DND-41 (cell line): ENCODE results near the gene FLAD1.

ENCODE experiments used
- ATAC-seq: fragments of 200-7000 bp; cut with Tn5 transposase; 3 replicates; pipeline ENCODE4 v1.9.1; 2021; ENCODE audit warnings: low read depth; ENCODE audit not compliant: insufficient read depth
- DNase-seq: peaks from one replicate; pipeline ENCODE4 v3.0.0-alpha.2; 2020
- H2AFZ ChIP-seq: 2 replicates; pipeline ENCODE4 v1.6.0; 2012; ENCODE audit warnings: low read depth, low read length
- H3K27ac ChIP-seq: 2 replicates; pipeline ENCODE4 v1.5.1; 2012; ENCODE audit warnings: low read length, inconsistent platforms
- H3K27me3 ChIP-seq: fragments of 200-600 bp; sonication (generic); 2 replicates; pipeline ENCODE4 v1.6.0; 2012; ENCODE audit warnings: low read length, mild to moderate bottlenecking, inconsistent platforms; ENCODE audit not compliant: insufficient read depth, poor library complexity
- H3K36me3 ChIP-seq: 2 replicates; pipeline ENCODE4 v1.5.1; 2012; ENCODE audit warnings: low read length, inconsistent platforms; ENCODE audit not compliant: insufficient read depth
- H3K4me1 ChIP-seq: 2 replicates; pipeline ENCODE4 v1.5.1; 2012; ENCODE audit warnings: mild to moderate bottlenecking, low read length; ENCODE audit not compliant: insufficient read depth
- H3K4me2 ChIP-seq: 2 replicates; pipeline ENCODE4 v1.6.0; 2012; ENCODE audit warnings: mild to moderate bottlenecking, moderate library complexity, low read length, inconsistent platforms; ENCODE audit not compliant: insufficient read depth
- H3K4me3 ChIP-seq, 2 experiments: fragments of 200-600 bp in 1 of 2; shearing (Covaris generic) in 1 of 2; 2 replicates each; pipeline ENCODE4 v1.5.1; 2012 to 2016; ENCODE audit warnings: inconsistent platforms in 2 of 2, low read length in 2 of 2, mild to moderate bottlenecking in 2 of 2, low read depth in 1 of 2, moderate library complexity in 1 of 2
- H3K79me2 ChIP-seq: 2 replicates; pipeline ENCODE4 v1.6.0; 2012; ENCODE audit warnings: low read length, inconsistent platforms; ENCODE audit not compliant: insufficient read depth
- H3K9ac ChIP-seq: 2 replicates; pipeline ENCODE4 v1.6.0; 2012; ENCODE audit warnings: low read depth, mild to moderate bottlenecking, inconsistent platforms, low read length, moderate library complexity
- H3K9me3 ChIP-seq: 2 replicates; pipeline ENCODE4 v1.5.1; 2012; ENCODE audit warnings: low read length, moderate library complexity, mild to moderate bottlenecking, inconsistent platforms; ENCODE audit not compliant: insufficient read depth, severe bottlenecking
- H4K20me1 ChIP-seq: 2 replicates; pipeline ENCODE4 v1.6.0; 2012; ENCODE audit warnings: low read length; ENCODE audit not compliant: insufficient read depth
- CTCF ChIP-seq: IDR thresholded peaks from 2 replicates; pipeline ENCODE4 v1.5.1; 2012; ENCODE audit warnings: borderline replicate concordance, low read length, moderate library complexity, mild to moderate bottlenecking; ENCODE audit not compliant: poor library complexity, severe bottlenecking; ENCODE audit errors: extremely low read depth
- EZH2 ChIP-seq: IDR thresholded peaks from 3 replicates; pipeline ENCODE4 v1.6.1; 2012; ENCODE audit warnings: borderline replicate concordance, low read depth, mild to moderate bottlenecking, moderate library complexity, low read length, inconsistent platforms; ENCODE audit not compliant: severe bottlenecking

FLAD1 gene

GRCh38 chr1:155030899-155031298 is 47.8 kb downstream of the FLAD1 start:
- no peak overlapping the region for H3K9ac ChIP-seq
- peaks cover 25% of the 10 kb centered on the region for H3K27me3 ChIP-seq
- ATAC-seq = no peak
- DNase-seq = no peak
- H3K27ac ChIP-seq = no peak overlapping the region
- H3K79me2 ChIP-seq = no peaks in the 10 kb centered on the region
- TF ChIP-seq CTCF (no peak), EZH2 (no peak)
- no peak overlapping the region for H3K4me2 ChIP-seq
- H3K36me3 ChIP-seq = no peaks in the 10 kb centered on the region
- no peaks in the 10 kb centered on the region for H3K9me3 ChIP-seq
- H3K4me3 ChIP-seq = no peak overlapping the region
- no peaks in the 10 kb centered on the region for H3K4me1 ChIP-seq
- H4K20me1 ChIP-seq = peaks cover 7% of the 10 kb centered on the region; the same call in 1 of the 2 replicates
- H2AFZ ChIP-seq = no peak overlapping the region

GRCh38 chr1:155032886-155033285 is 49.7 kb downstream of the FLAD1 start:
- H3K4me2 ChIP-seq = no peak overlapping the region
- no peaks in the 10 kb centered on the region for H3K9me3 ChIP-seq
- DNase-seq (no peak), ATAC-seq (no peak)
- no peak overlapping the region for H2AFZ ChIP-seq
- TF ChIP-seq CTCF (no peak), EZH2 (no peak)
- H3K27me3 ChIP-seq = peaks cover 28% of the 10 kb centered on the region
- no peak overlapping the region for H3K4me3 ChIP-seq
- H4K20me1 ChIP-seq = peaks cover 12% of the 10 kb centered on the region; the same call in 1 of the 2 replicates
- H3K36me3 ChIP-seq = no peaks in the 10 kb centered on the region
- H3K27ac ChIP-seq = no peak overlapping the region
- no peak overlapping the region for H3K9ac ChIP-seq
- no peaks in the 10 kb centered on the region for H3K4me1 ChIP-seq
- no peaks in the 10 kb centered on the region for H3K79me2 ChIP-seq

GRCh38 chr1:155033524-155033923 is 50.4 kb downstream of the FLAD1 start, which contains the start of the genes DCST1 and DCST2:
TSS of gene DCST1 (plus strand) at chr1:155033824. CDS start at chr1:155034037, 213 bp downstream.
TSS of gene DCST2 (minus strand) at chr1:155033781. CDS start at chr1:155033701, 80 bp downstream.
- Histone ChIP-seq H4K20me1 (peaks cover 12% of the 10 kb centered on the region; the same call in 1 of the 2 replicates), H3K9ac (no peak within 1 kb of the TSS), H3K9me3 (no peaks in the 10 kb centered on the region), H3K36me3 (no peaks in the 10 kb centered on the region), H2AFZ (no peak within 1 kb of the TSS), H3K4me1 (no peaks in the 10 kb centered on the region), H3K4me3 (no peak within 1 kb of the TSS), H3K27ac (no peak within 1 kb of the TSS), H3K79me2 (no peaks in the 10 kb centered on the region), H3K4me2 (no peak within 1 kb of the TSS), H3K27me3 (peaks cover 34% of the 10 kb centered on the region)
- TF ChIP-seq EZH2 = no peak
- no peak for TF ChIP-seq CTCF
- ATAC-seq (no peak), DNase-seq (no peak)
